HT1080 (cell line): ENCODE data around the gene MYO5B. TPM values are rescaled to one million over a fixed set of nuclear protein-coding genes. Genes with fewer than 3 reads are reported as not detected.

Source experiments
- DNase-seq: peaks from one replicate; pipeline ENCODE4 v3.0.0-alpha.2; 2015; ENCODE audit warnings: low read depth
- total RNA-seq: library from RNA; depleted of rRNA; stranded (reverse); fragments of >200 nt; shearing (Covaris generic); gene quantifications from 2 replicates; pipeline ENCODE4 v1.2.3, GENCODE V29; 2014

Gene MYO5B
- total RNA-seq, 1 experiment from 2014 or later: 16.2 TPM

DNA sequence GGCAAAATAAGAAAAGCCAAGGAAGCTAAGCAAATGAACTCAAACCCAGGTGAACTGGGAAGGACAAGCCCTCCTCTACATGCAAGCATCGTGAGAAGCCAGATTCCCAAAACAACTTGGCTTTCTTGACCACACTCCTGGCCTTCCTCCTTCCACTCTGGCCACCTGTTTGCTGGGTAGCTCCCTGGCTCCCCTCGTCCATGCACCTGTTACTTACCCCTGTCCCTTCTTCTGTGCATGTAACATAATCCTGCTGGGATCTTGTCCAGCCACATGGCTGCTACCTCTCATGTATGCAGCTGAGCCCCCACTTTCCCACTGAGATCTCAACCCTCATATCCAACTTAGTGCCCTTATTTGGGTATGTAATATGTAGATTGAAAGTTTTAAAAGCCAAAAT is 121.6 kb downstream of the MYO5B start:
- DNase-seq: no peak

DNA sequence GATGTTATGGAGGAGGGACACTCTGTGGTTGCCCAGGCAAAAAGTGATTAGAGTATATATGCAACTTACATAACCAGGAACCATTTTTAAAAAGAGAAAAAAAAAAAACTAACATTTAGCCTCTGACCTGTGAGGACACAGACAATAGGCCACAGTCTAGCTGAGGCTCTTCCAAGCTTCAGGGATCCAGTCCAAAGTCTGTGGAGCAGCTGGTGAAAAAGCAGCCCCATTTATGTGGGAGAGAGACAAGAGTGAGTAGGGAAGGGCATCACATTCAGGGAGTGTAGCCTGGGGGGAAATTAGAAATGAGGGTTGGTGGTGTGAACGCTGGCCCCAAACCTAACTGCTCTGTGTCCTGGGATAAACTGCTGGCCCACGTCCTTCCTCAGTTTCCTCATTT is 122.8 kb downstream of the MYO5B start:
- no peak for DNase-seq

DNA sequence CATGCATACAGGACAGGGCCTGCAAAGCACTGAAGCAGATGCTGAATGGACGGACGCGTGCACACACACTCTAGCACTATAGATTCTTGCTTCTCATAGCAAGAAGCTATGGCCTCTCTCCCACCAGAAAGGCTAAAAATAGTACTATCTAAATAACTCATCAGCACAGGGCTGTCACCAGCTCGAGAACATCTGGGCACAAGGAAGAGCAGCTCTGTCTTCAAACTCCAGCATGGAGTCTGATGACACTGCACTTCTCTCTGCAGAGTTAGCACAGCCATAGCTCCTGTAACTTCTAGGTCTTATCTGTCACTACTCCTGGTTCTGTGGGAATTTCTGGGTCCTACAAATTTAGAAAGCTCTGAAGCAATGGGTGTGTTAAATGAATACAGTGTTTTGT is 123.5 kb downstream of the MYO5B start:
- DNase-seq: no peak

DNA sequence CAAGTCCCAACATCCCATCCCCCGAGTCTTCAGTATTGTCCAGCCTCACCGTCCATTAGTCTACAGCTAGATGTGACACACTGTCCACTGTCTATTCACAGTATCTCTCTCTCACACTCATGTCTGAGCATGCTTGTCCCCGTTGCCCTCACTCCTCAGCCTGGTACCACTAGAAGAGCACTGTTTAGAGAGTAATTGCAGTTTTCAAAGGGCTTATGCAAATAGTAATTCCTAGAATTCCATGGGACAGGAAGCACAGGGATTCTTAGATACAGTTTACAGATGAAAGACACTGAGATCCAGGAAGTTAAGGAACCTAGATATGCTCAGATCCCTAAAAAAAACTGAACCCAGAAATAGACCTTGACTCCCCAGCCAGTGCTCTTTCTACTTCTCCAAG is 125.5 kb downstream of the MYO5B start:
- no peak for DNase-seq

DNA sequence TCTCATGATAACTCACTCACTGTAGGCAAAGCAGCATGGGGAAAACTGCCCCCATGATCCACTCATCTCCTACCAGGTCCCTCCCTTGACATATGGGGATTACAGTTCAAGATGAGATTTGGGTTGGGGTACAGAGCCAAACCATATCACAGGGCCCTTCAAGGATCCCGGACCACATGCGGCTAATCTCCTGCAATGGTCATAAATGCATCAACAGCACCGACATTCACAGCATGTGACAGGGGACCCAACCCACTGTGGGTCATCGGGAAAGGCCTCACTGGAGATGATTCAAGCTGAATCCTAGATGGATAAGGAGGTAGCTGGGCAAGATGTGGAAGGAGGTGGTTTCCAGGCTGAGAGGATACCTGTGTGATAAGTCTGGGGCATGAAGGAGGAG is 129.4 kb downstream of the MYO5B start:
- DNase-seq: no peak

DNA sequence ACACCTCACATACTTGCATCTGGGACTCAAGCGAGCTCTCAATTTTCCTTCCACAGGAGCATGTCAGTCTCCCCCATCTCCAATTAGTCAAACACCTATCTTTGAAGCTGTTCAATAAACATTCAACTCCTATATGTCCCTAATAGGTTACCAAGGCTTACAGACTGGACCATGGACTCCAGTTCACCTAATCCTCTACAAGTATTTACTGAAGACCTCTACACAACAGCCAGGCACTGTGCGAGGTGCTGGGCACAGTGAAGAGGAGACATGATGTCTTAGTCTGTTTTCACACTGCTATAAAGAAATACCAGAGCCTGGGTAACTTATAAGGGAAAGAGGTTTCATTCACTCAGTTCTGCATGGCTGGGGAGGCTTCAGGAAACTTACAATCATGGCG is 129.9 kb downstream of the MYO5B start:
- DNase-seq: no peak

DNA sequence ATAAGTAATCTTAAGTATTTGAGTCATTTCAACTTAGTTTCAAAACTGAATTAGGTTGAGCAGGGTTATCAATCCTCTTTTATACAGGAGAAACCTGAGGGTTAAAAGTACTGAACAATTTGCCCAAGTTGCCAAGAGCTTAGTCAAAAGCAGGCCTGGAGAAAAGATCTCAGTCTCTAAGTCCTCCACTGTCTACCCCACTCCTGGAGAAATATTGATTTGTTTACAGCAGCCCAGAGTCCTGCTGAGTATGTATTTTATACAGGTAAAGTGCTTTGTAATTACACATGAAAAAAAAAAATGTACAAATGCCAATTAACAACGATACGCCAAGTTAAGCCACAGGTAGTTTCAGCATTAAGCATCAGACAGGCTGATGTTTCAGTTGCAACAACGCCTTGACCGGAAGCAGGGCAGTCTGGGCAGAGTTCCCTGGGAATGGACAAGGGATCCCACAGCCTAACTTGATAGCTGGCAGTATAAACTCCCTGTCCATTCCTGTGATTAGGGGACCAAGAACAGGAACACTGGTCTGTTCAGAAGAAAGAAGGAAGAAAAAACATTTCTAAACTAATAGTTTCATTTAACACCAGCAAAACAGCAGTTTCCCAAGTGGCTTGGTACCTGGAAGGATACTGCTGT is 132.9 kb downstream of the MYO5B start:
- no peak for DNase-seq

DNA sequence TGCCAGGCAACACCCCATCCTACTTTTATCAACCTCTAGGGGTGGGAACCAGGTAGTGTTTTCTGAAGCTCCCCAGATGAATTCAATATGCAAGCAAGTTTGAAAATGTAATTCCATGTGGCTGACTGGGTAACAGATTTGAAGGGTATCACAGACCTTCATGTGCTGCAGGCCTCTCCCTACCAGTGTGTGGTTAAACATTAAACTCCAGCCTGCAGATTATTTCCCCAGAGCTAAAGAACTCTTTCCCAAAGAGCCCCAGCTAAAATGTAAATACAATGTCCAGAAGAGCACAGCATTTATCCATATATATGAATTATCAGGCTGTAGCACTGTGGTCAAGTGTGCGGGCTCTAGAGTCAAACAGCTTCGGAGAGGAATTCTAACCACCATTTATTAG is 134.1 kb downstream of the MYO5B start:
- DNase-seq: no peak

DNA sequence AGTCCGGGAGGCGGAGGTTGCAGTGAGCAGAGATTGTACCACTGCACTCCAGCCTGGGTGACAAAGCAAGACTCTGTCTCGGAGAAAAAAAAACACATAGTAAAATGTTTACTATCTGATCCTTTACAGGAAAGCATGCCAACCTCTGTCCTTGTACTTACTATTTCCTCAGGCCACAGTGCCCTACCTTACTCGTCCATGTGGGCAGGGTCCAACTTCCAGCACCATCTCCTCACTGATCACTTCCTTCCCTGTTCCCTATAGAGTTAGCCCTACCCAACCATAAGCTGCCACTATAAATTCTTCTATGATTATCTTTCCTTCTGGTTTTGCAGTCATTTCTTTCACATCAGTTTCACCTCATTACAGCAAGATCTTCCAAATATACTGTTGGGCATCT is 136.2 kb downstream of the MYO5B start:
- no peak for DNase-seq

DNA sequence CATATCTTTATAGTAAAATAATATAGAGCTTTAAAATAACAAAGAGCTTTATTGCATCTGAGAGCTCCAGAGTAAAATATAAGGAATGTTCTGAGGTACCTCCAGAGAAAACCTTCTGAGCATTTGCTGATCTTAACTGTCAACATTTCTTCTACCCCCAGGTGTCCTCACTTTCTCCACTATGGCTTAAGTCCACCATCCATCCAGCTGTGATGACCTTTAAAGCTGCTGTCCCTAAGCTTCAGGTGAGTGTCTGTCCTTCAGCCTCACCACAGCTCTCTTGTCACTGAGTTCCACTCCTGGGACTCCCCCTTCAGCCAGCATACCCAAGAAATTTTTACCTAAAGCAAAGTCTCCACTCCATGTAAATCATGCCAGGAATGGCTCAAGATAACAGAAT is 137.9 kb downstream of the MYO5B start:
- DNase-seq: no peak

DNA sequence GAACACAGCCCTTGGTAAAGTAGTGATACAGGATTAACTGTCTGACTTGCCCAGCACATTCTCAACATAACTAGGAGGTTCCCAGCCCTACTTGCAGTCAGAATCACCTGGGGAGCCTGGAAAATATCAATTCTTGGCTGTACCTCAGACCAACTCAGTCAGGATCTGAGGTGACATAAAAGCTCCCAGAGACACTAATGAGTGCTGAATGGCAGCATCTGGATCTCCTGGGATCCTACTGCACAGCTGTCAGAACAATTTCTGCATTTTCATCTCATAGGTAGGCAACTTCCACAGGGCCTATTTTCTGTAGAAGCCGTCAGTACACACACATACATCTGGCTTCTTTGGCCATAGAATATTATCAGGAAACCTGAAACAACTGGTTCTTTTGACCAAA is 138.8 kb downstream of the MYO5B start:
- no peak for DNase-seq

DNA sequence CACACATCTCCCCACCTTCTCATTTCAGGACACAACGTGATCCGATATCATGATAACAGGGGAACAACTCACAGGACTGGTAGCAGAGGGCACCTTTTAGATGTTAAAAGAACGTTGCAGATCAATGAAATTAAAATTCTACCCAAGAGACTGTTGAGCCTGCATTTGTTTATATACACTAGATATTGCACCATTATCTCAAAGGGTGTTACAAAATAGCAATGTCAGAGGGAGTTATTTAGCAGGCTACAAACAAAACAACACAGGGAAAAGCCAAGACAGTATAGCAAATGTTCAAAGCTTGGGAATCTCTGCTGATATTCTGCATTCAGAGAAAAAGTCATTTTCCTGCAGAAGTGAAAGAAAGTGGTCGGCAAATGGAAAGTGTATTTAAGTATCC is 139.5 kb downstream of the MYO5B start:
- DNase-seq: no peak

DNA sequence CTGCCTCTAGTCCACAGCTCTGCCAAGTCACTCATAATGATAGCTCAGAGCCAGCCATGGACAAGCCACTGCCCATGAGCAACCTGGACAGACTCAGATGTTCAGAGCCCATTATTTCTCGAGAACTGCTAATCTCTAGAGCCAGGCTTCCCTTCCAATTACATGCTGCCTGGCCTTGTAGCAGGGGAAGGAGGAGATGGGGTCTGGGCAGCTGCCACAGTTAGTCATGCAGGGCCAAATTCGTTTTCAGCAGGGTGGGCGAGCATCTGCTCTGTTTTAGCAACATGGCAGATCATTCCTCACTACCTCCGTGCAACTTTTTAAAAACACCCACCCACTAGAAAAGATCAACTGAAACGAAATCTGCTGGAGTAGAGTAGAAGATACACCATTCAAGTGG is 141.8 kb downstream of the MYO5B start:
- no peak for DNase-seq

DNA sequence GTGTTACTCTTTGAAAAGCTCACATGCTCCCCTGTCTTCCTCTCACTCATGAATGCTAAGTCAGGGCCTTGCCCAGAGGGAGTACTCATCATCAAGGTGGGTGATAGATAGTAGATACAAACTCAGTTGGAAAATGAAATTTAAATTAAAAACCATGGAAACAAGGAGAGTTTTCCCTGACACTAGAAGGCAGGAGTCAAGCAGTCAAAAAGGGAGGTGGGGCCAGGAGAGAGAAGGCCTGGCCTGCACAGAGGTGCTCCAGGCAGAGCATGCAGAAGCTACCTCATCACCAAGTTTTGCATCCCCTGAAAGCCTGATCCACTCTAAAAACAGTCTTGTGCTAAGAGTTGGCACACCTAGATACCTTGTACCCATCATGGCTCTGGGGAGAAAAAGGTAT is 143.7 kb downstream of the MYO5B start:
- DNase-seq: peak; percentile 24

DNA sequence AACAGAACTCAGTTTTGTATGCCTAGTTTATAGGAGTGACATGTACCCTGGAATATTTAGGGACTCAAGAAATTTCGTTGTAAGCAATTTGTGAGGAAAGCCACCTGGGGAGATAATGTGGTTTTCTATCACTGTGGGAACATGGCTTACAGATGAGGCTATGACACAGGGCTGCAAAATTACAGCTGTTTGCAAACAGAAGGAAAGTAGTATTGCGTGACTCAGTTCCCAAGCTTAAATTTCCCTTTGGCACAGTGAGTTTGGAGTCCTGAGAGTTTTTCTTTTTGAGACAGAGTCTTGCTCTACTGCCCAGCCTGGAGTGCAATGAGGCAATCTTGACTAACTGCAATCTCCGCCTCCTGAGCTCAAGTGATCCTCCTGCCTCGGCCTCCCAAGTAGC is 149.8 kb downstream of the MYO5B start:
- DNase-seq: no peak

DNA sequence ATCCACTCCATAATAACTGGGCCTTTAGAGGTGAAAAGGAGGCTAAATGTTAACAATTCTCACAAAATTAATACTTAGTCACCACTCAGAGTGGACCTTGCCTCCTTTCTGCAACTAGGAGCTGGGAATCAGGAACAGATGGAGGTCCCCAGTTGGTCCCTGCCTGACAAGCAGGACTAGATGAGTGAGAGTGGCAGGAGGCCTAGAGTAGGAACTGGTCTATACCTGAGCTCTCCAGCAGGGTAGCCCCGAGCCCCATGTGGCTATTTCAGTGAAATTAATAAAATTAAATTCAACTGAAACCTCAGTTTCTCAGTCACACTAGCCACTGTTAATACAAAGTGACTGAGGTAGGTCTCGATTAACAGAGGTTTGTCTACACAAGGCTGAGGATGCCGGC is 150.5 kb downstream of the MYO5B start:
- no peak for DNase-seq

DNA sequence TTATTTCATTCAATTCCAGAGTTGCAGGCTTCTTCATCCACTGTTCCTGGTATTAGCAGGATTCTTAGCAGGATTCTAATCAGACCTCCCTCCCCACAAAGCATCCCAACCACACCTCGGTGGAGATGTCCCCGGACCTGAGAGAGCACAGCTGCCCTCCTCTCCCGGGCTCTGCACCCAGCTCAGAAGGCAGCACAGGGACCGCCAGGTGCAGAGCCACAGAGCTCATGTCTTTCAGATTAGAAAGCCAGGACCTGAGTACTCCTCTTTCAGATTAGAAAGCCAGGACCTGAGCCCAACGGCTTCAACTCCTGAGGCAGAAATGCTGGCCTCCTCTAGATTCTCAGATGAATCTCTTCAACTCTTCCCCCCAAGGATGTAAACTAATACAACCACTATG is 152.3 kb downstream of the MYO5B start:
- DNase-seq: no peak

DNA sequence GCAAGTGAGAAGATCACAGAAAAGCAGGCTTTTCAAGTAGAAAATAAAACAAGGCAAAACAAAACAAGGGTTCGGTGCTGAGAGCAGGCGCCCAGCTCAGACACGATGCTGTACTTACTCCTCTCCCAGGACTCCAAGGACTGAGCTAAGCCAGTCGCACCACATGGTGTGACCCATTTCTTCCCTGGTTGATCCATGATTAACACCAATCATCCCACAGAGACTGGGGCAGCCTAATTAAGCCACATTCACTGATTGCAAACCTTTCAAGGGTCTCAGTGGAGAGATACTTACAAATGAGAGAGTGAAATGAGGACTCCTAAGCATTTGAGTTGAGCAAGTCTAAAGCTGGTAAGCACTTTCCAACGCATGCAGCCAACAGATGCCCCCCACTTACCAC is 155.2 kb downstream of the MYO5B start:
- no peak for DNase-seq

DNA sequence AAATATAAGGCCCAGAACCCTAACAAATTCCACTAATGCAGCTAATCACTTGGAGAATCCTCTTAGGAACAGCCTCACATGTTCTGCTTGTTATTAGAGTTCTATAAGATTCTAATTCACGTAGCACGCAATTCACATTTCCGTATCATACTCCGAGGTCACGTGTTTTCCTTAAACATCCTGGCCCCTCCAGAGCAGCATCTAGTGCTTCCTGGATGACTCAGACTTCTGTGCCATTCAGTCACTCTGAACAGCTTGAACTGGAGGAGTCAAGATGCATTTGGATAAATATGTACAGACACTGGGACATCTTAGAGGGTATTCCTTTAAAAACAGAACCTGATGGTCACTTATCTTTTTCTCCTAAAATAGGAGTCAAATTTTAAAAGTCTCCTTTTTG is 156.5 kb downstream of the MYO5B start:
- DNase-seq: peak; percentile 81

DNA sequence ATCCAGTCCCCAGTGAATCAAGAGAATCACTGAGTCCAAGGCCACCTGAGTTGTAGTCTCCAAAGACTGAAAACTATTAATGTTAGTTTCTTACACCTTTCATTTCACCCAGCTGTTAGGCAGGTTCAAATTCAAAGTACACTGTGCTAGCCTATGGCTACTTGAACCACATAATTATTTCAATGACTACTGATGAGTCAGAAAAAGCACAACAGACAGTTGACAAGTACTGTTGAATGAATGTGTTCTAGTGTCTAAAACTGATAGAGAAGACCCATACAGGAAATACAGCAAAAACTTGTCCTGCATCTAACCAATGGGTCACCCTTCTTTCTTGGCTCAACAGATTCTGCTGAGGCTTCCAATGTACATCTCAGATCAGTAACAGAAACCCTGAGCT is 160.9 kb downstream of the MYO5B start:
- DNase-seq: peak; percentile 69

DNA sequence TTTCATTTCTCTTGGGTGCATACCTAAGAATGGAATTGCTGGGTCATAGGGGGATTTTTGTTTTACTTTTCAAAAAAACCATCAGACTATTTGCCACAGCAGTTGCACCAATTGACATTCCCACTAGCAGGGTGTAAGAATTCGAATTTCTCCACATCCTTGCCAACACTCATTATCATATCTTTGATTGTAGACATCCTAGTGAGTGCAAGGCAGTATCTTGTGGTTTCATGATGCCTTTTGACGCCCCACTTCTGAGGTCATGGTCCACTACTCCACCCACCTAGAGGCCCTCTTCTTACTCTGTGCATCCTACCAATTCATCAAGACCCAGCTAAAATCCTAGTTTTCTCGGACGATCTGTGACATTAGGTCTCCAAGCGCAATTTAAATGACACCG is 161.9 kb downstream of the MYO5B start:
- DNase-seq: no peak

DNA sequence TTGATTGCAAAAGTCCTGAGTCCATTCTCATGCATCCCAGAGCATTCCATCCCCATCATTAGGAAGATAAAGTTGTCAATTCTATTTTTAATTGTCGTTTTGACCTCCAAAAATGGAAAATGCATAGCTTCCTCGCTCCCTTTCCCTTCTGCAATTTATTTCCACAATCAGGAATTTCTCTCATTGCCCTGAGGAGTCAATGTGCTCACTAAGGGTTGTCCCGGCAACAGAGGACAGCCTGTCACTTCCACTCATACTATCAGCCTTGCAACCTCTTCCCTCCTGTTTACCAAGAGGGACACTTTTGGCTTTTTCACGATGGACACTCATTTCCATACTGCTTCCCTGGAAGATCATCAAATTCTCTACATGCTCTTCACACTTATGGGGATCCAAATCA is 164.8 kb downstream of the MYO5B start:
- DNase-seq: no peak

DNA sequence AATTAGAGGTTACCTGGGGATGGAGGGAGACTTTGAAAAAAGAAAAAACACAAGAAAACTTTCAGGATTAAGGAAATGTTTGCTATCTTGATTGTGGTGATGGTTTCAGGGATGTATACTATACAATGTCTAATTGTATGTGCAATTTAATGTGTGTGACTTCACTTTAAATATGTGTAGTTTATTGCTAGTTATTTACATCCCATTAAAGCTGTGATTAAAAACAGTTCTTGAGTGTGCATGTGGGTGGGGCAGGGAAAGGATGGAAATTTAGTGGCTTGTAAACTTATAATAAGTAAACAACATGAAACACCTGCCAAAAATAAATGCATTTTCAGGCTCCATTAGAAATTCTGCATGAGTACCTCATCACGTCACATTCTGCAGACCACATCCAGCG is 167.0 kb downstream of the MYO5B start:
- DNase-seq: no peak

DNA sequence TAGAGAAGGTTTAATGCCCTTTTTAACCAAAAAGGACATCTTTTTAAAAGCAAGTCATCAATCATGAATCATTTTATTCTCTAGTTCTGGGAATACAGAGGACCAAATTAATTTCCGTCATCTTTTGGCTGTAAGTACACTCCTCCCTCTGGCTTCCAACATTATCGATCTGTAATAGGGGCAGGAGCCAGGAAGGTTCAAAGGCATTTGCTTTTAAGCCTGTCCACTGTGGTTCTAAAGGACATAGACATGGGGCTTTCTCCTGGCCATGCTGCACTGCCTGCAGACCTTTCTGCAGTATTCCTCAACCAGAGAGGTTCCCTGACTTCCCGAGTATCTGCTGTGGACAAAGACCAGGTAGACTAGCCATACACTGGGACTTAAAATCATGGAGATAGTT is 170.5 kb downstream of the MYO5B start:
- no peak for DNase-seq
